GM18907 (cell line): ENCODE data around the gene SLC1A3.
"Not testable (repeated sequence)": the region's sequence is repeated elsewhere in the genome, so short reads cannot be mapped to it uniquely, and the experiment has no call there.

Source experiments
- ATAC-seq: cut with Tn5 transposase; IDR thresholded peaks from one replicate; pipeline ENCODE4 v1.9.1; 2021; ENCODE audit warnings: mild to moderate bottlenecking, moderate library complexity; ENCODE audit not compliant: unreplicated experiment

Gene SLC1A3

GRCh38 chr5:36630201-36631145 is 24.1 kb downstream of the SLC1A3 start:
- ATAC-seq, result no peak

DNA sequence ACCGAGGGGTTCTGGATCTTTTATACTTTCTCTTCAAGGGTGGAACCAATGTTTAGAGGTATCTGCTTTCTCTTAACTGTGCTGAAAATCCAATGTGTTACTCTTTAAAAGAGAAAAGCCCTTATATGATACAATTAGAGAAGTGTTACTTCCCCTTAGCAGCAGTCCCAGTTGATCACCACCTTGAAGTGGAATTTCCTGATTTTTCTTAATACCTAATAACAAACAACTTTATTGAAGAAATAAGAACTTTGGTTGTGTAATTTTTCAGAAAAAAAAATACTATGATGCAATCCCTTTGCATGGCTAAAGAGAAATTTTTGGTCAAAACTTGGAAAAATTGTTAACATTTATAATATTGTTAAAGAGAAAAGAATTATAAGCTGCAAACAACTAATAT is 24.7 kb downstream of the SLC1A3 start:
- no peak for ATAC-seq

DNA sequence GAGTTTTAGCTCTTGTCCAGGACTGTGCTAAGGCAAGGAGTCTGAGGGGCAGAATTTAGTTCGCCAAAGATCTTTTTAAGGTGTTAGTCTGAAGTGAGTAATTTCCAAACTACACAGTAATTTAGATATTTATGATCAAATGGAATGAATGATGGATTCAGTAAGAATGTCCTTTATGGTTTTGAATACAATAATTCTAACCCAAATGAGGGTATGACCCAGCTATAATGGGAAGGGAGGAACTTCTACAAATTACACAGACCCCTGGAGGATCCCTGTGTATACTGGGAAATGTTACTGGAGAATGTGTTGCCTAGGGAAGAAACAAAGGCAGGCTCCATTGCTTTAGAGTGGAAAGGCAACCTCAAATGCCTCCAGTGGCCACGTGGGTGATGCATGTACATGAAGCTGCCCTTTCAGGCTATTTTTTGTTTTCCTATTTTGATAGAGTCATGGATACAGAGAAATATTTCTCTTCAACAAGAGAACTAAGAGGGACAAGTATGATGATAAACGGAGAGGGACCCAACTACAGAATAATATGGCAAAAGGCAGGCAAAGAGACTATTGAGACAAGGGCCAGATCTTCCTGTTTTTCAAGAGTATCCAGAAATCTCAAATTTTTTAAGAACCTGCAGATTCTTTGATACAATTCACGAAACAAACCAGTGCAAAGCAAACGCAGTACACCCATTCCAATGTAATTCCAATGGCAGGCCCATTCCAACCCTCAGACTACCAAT is 25.4 kb downstream of the SLC1A3 start:
- no peak for ATAC-seq

- ATAC-seq, result no peak
Observed at GRCh38 chr5:36632363-36632664, 25.9 kb downstream of the SLC1A3 start.

GRCh38 chr5:36635721-36636390 is 29.4 kb downstream of the SLC1A3 start:
- ATAC-seq, result no peak

GRCh38 chr5:36637101-36637500 is 30.7 kb downstream of the SLC1A3 start:
- ATAC-seq, result no peak

DNA sequence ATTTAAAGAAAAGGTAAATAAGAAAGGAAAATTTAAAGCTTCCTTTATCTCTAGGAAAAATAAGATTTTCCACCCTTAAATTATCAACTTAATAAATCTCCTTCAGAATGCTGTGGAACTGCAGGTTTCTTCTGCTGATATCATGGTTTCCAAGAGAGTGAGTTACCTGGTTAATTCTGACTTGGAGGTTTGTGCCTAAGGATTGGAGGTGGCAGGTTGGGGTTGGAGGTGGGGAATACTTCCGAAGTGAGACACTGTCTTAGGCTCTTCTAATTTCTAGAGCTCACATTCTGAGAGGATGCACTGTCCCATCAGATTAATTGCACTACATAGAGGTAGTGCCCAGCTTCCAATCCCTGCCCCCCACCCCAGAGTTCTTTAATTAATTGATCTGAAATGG is 31.1 kb downstream of the SLC1A3 start:
- no peak for ATAC-seq

GRCh38 chr5:36638056-36638455 is 31.6 kb downstream of the SLC1A3 start:
- ATAC-seq, result no peak

- ATAC-seq, result no peak
Observed at GRCh38 chr5:36640949-36641348, 34.5 kb downstream of the SLC1A3 start.

DNA sequence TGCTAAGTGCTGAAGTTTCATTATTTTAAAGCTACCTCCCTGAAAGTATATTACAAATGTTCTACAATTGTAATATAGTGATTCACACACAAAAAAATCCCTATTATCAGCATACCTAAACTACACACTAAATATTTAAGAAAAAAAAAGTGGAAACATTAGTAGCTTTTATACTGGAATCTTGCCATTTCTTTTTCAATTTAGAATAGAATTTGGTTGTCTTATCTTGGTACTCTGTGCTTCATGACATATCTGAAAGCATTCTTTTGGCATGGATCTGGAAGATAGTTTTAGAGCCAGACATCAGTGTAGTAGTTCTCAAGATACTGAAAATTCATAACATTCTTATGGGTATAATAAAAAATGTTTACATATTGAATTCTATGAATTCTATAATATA is 35.0 kb downstream of the SLC1A3 start:
- ATAC-seq, result no peak

DNA sequence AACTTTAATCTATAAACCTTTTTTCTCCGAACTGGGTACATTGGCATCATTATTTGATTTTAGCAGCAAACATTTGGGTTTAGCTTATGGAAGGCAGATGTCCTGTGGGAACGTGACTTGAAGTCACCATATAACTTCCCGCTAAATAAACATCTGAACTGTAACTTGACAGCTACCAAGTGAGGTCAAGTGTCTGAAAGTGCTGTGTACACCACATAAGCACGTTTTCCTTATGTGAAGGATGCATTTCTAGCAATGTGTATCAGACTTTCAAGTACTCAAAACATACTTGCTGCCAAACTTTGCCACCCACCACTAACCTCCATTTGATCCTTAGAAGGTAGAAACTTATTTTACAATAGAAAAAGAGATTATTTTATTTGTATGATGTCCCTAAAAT is 35.7 kb downstream of the SLC1A3 start:
- no peak for ATAC-seq

DNA sequence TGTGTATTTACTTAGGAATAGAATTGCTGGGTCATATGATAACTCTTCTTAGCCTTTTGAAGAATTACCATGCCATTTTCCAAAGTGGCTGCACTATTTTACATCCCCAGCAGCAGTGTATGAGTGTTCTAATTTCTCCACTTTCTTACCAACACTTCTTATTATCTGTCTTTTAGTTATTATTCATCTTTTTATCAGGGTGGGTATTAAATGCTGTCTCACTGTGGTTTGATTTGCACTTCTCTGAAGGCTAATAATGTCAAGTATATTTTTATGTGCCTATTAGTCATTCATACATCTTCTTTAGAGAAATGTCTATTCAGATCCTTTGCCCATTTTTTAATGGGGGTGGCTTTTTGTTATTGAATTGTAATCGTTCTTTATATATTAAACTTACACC is 36.8 kb downstream of the SLC1A3 start:
- no peak for ATAC-seq

- ATAC-seq, result not testable (repeated sequence)
Observed at GRCh38 chr5:36643841-36644240, 37.4 kb downstream of the SLC1A3 start.

- ATAC-seq, result no peak
Observed at GRCh38 chr5:36644727-36645126, 38.3 kb downstream of the SLC1A3 start.

GRCh38 chr5:36646100-36646499 is 39.7 kb downstream of the SLC1A3 start:
- no peak for ATAC-seq

GRCh38 chr5:36646507-36647023 is 40.2 kb downstream of the SLC1A3 start:
- no peak for ATAC-seq

GRCh38 chr5:36647046-36647445 is 40.6 kb downstream of the SLC1A3 start:
- ATAC-seq, result no peak

DNA sequence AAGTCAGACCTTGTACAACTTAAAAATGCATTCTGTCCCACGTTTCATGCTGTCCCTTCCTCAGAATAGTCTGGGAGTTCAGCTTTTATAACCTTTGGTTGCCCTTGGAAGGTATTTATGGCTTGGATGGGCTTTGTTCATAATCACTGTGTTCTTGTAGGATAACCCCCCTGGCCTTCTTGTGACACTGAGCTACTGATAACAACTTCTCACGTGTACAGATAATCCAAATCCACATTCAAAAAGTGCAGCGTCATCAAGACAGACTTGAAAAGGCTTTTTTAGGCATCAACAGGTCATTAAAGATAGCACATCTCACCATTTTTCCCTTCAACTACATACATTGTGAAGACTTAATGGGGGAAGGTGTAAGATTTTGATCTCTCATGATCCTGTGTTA is 42.0 kb downstream of the SLC1A3 start:
- no peak for ATAC-seq

DNA sequence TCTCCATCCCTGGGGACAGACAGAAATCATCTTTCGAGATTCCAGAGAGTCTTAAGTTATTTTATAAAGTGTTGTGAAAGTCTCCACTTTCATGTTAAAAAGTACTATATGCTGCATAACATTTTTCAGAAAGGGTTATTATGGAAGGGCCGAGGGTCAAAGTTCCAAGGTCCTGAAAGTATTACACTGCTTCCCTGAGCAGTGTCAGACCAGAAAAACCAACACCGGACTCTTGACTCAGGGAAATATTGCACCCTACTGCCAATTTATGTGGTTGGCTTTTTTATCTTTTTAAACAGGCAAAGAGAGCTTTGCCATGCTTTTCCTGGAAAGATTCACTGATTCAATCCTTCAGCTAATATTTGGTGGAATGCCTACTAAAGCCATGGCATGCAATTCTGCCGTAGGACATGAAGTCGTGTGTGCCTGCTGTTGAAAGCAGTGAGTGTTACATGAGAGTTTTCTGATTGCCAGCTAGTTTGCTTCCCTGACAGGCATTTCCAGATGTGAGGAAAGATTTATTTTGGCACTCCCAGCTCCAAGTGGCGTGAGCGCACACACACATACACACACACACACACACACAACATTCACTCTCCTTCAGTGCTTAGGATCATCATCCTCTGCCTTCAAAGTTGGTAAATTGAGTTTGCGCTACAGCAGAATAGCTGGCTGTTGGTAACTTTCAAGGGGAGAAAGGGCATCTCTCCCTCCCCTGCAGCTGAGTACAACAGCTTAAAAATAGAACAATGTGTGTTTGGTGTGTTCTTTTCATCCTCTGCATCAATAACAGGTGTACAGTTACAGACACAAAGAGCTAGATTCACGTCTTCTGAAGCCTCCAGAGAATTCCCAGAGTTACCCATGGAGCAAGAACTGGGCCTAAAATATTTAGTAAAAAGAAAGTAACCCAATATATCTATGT is 45.6 kb downstream of the SLC1A3 start:
- ATAC-seq, result no peak

DNA sequence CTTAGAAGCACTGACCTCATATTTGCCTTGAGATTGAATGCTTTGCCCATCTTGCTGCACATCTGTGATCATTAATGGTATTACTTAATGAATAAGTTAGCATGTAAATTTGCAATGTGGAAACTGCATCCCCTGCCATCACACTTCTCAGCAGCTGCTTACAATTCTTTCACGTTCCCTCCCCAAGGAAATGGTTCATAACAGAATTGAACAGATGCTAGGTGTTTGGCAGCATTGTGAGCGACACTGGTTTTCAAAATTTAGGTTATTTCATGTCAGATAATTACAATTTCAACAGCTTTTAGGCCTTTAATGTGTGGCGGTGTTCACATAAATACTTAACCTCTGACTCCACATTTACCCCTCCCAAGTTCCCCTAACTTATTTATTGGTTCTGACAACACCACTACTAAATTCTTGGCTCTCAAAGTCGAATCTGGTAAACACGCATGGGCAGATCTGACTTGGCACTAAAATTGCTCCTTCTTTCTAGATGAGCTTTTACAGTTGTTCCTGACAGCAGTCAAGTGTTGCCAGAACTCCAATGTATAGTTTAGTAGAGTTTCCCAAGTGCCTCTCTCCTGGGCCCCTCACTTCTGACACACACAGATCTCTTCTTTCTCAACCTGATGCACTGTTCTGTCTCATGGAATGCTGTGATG is 46.8 kb downstream of the SLC1A3 start:
- no peak for ATAC-seq
